ENCODE results near the gene CREB3.

Gene CREB3

GRCh38 chr9:35705372-35705771 is 27.1 kb upstream of the CREB3 start:
- H3K9ac ChIP-seq (ENCODE audit: low read depth, low read length), result no peak overlapping the region
- H3K27me3 ChIP-seq (ENCODE audit: insufficient read depth, low read length), result no peaks in the 10 kb centered on the region
- peaks cover 93% of the 10 kb centered on the region for H3K36me3 ChIP-seq (ENCODE audit: insufficient read depth, low read depth, low read length)
- no peaks in the 10 kb centered on the region for H3K4me1 ChIP-seq (ENCODE audit: insufficient read depth, low read length)
- H3K27ac ChIP-seq (ENCODE audit: low read length), result no peak overlapping the region
- H3K9me3 ChIP-seq (ENCODE audit: insufficient read depth, low read depth, low read length), result no peaks in the 10 kb centered on the region
- no peak overlapping the region for H3K4me3 ChIP-seq (ENCODE audit: low read length)

GRCh38 chr9:35705836-35706430 is 26.5 kb upstream of the CREB3 start:
- Histone ChIP-seq H3K27ac (ENCODE audit: low read length) (no peak overlapping the region), H3K4me3 (ENCODE audit: low read length) (no peak overlapping the region), H3K4me1 (ENCODE audit: insufficient read depth, low read length) (no peaks in the 10 kb centered on the region), H3K36me3 (ENCODE audit: insufficient read depth, low read depth, low read length) (peaks cover 93% of the 10 kb centered on the region), H3K27me3 (ENCODE audit: insufficient read depth, low read length) (no peaks in the 10 kb centered on the region), H3K9ac (ENCODE audit: low read depth, low read length) (no peak overlapping the region), H3K9me3 (ENCODE audit: insufficient read depth, low read depth, low read length) (no peaks in the 10 kb centered on the region)

GRCh38 chr9:35706951-35707350 is 25.5 kb upstream of the CREB3 start:
- Histone ChIP-seq H3K9me3 (ENCODE audit: insufficient read depth, low read depth, low read length) (no peaks in the 10 kb centered on the region), H3K4me1 (ENCODE audit: insufficient read depth, low read length) (no peaks in the 10 kb centered on the region), H3K4me3 (ENCODE audit: low read length) (no peak overlapping the region), H3K27ac (ENCODE audit: low read length) (no peak overlapping the region), H3K9ac (ENCODE audit: low read depth, low read length) (no peak overlapping the region), H3K27me3 (ENCODE audit: insufficient read depth, low read length) (no peaks in the 10 kb centered on the region), H3K36me3 (ENCODE audit: insufficient read depth, low read depth, low read length) (peaks cover 93% of the 10 kb centered on the region)

- Histone ChIP-seq H3K27me3 (ENCODE audit: insufficient read depth, low read length) (no peaks in the 10 kb centered on the region), H3K9ac (ENCODE audit: low read depth, low read length) (no peak overlapping the region), H3K4me1 (ENCODE audit: insufficient read depth, low read length) (no peaks in the 10 kb centered on the region), H3K27ac (ENCODE audit: low read length) (no peak overlapping the region), H3K4me3 (ENCODE audit: low read length) (no peak overlapping the region), H3K36me3 (ENCODE audit: insufficient read depth, low read depth, low read length) (peaks cover 93% of the 10 kb centered on the region), H3K9me3 (ENCODE audit: insufficient read depth, low read depth, low read length) (no peaks in the 10 kb centered on the region)
Observed at GRCh38 chr9:35708146-35708545, 24.3 kb upstream of the CREB3 start.

GRCh38 chr9:35710818-35711500 is 21.5 kb upstream of the CREB3 start:
- H3K4me3 ChIP-seq (ENCODE audit: low read length), result no peak overlapping the region
- no peak overlapping the region for H3K27ac ChIP-seq (ENCODE audit: low read length)
- H3K36me3 ChIP-seq (ENCODE audit: insufficient read depth, low read depth, low read length), result peaks cover 93% of the 10 kb centered on the region
- H3K9me3 ChIP-seq (ENCODE audit: insufficient read depth, low read depth, low read length), result no peaks in the 10 kb centered on the region
- H3K9ac ChIP-seq (ENCODE audit: low read depth, low read length), result no peak overlapping the region
- no peaks in the 10 kb centered on the region for H3K27me3 ChIP-seq (ENCODE audit: insufficient read depth, low read length)
- H3K4me1 ChIP-seq (ENCODE audit: insufficient read depth, low read length), result no peaks in the 10 kb centered on the region

- Histone ChIP-seq H3K36me3 (ENCODE audit: insufficient read depth, low read depth, low read length) (peaks cover 93% of the 10 kb centered on the region), H3K4me3 (ENCODE audit: low read length) (no peak overlapping the region), H3K27ac (ENCODE audit: low read length) (no peak overlapping the region), H3K9ac (ENCODE audit: low read depth, low read length) (no peak overlapping the region), H3K4me1 (ENCODE audit: insufficient read depth, low read length) (no peaks in the 10 kb centered on the region; the same call in 1 of the 2 replicates), H3K27me3 (ENCODE audit: insufficient read depth, low read length) (no peaks in the 10 kb centered on the region), H3K9me3 (ENCODE audit: insufficient read depth, low read depth, low read length) (no peaks in the 10 kb centered on the region)
Observed at GRCh38 chr9:35711501-35712428, 20.7 kb upstream of the CREB3 start.

GRCh38 chr9:35712762-35713400 is 19.6 kb upstream of the CREB3 start:
- Histone ChIP-seq H3K27ac (ENCODE audit: low read length) (no peak overlapping the region), H3K36me3 (ENCODE audit: insufficient read depth, low read depth, low read length) (peaks cover 93% of the 10 kb centered on the region), H3K4me3 (ENCODE audit: low read length) (no peak overlapping the region)

GRCh38 chr9:35713578-35713977 is 18.9 kb upstream of the CREB3 start:
- no peak overlapping the region for H3K9ac ChIP-seq (ENCODE audit: low read depth, low read length)
- no peaks in the 10 kb centered on the region for H3K9me3 ChIP-seq (ENCODE audit: insufficient read depth, low read depth, low read length)
- H3K27me3 ChIP-seq (ENCODE audit: insufficient read depth, low read length), result no peaks in the 10 kb centered on the region
- no peak overlapping the region for H3K4me3 ChIP-seq (ENCODE audit: low read length)
- H3K36me3 ChIP-seq (ENCODE audit: insufficient read depth, low read depth, low read length), result peaks cover 93% of the 10 kb centered on the region
- H3K4me1 ChIP-seq (ENCODE audit: insufficient read depth, low read length), result no peaks in the 10 kb centered on the region; the same call in 1 of the 2 replicates
- no peak overlapping the region for H3K27ac ChIP-seq (ENCODE audit: low read length)

More at GRCh38 chr9:35712762-35713400, 19.6 kb upstream of the CREB3 start:
- Histone ChIP-seq H3K4me1 (ENCODE audit: insufficient read depth, low read length) (no peaks in the 10 kb centered on the region; the same call in 1 of the 2 replicates), H3K27me3 (ENCODE audit: insufficient read depth, low read length) (no peaks in the 10 kb centered on the region), H3K9ac (ENCODE audit: low read depth, low read length) (no peak overlapping the region), H3K9me3 (ENCODE audit: insufficient read depth, low read depth, low read length) (no peaks in the 10 kb centered on the region)

GRCh38 chr9:35714123-35714522 is 18.3 kb upstream of the CREB3 start:
- Histone ChIP-seq H3K4me1 (ENCODE audit: insufficient read depth, low read length) (no peaks in the 10 kb centered on the region; the same call in 1 of the 2 replicates), H3K9ac (ENCODE audit: low read depth, low read length) (no peak overlapping the region), H3K27ac (ENCODE audit: low read length) (no peak overlapping the region), H3K9me3 (ENCODE audit: insufficient read depth, low read depth, low read length) (no peaks in the 10 kb centered on the region), H3K36me3 (ENCODE audit: insufficient read depth, low read depth, low read length) (peaks cover 93% of the 10 kb centered on the region), H3K27me3 (ENCODE audit: insufficient read depth, low read length) (no peaks in the 10 kb centered on the region), H3K4me3 (ENCODE audit: low read length) (no peak overlapping the region)

- peaks cover 96% of the 10 kb centered on the region for H3K36me3 ChIP-seq (ENCODE audit: insufficient read depth, low read depth, low read length)
- H3K9me3 ChIP-seq (ENCODE audit: insufficient read depth, low read depth, low read length), result no peaks in the 10 kb centered on the region
- H3K27me3 ChIP-seq (ENCODE audit: insufficient read depth, low read length), result no peaks in the 10 kb centered on the region
- H3K27ac ChIP-seq (ENCODE audit: low read length), result no peak overlapping the region
- no peak overlapping the region for H3K9ac ChIP-seq (ENCODE audit: low read depth, low read length)
- no peaks in the 10 kb centered on the region; the same call in 1 of the 2 replicates for H3K4me1 ChIP-seq (ENCODE audit: insufficient read depth, low read length)
- H3K4me3 ChIP-seq (ENCODE audit: low read length), result no peak overlapping the region
Observed at GRCh38 chr9:35714579-35715252, 17.8 kb upstream of the CREB3 start.

- no peaks in the 10 kb centered on the region; the same call in 1 of the 2 replicates for H3K4me1 ChIP-seq (ENCODE audit: insufficient read depth, low read length)
- H3K27ac ChIP-seq (ENCODE audit: low read length), result no peak overlapping the region
- peaks cover 100% of the 10 kb centered on the region for H3K36me3 ChIP-seq (ENCODE audit: insufficient read depth, low read depth, low read length)
- H3K9me3 ChIP-seq (ENCODE audit: insufficient read depth, low read depth, low read length), result no peaks in the 10 kb centered on the region
- H3K4me3 ChIP-seq (ENCODE audit: low read length), result no peak overlapping the region
- H3K27me3 ChIP-seq (ENCODE audit: insufficient read depth, low read length), result no peaks in the 10 kb centered on the region
- H3K9ac ChIP-seq (ENCODE audit: low read depth, low read length), result no peak overlapping the region
Observed at GRCh38 chr9:35716230-35716629, 16.2 kb upstream of the CREB3 start.
